Activated CD4-positive, alpha-beta memory T cell treated with anti-CD3 and anti-CD28 coated beads for 36 hours (primary cell): ENCODE results near the gene USP40. TPM values are rescaled to one million over a fixed set of nuclear protein-coding genes. Genes with fewer than 3 reads are reported as not detected.

ENCODE experiments used
- CTCF ChIA-PET: fragments of 350-600 bp; sonication (Branson Sonifier 250); formaldehyde crosslinking; loops from one replicate; lab custom pipeline; 2021; ENCODE audit warnings: antibody characterized with exemption, inconsistent platforms; lab: Charles Lee
- POLR2A ChIA-PET: fragments of 350-600 bp; sonication (Branson Sonifier 250); formaldehyde crosslinking; loops from one replicate; lab custom pipeline; 2021; ENCODE audit warnings: antibody characterized with exemption; lab: Charles Lee
- DNase-seq: peaks from one replicate; pipeline ENCODE4 v3.0.0-alpha.2; 2020
- H3K27ac Mint-ChIP-seq: one replicate; pipeline ENCODE4 v1.8.0; 2021; ENCODE audit warnings: mixed read lengths
- H3K27me3 Mint-ChIP-seq: one replicate; pipeline ENCODE4 v1.8.0; 2021; ENCODE audit warnings: mixed read lengths
- H3K36me3 Mint-ChIP-seq: one replicate; pipeline ENCODE4 v1.8.0; 2021; ENCODE audit warnings: mixed read lengths
- H3K4me1 Mint-ChIP-seq: one replicate; pipeline ENCODE4 v1.8.0; 2021; ENCODE audit warnings: low read depth, mixed read lengths
- H3K4me3 Mint-ChIP-seq: one replicate; pipeline ENCODE4 v1.8.0; 2021; ENCODE audit warnings: mild to moderate bottlenecking, mixed read lengths
- H3K9me3 Mint-ChIP-seq: one replicate; pipeline ENCODE4 v1.8.0; 2021; ENCODE audit warnings: mixed read lengths
- intact Hi-C: fragments of 100-400 bp; cut with micrococcal nuclease; formaldehyde crosslinking; loops from one replicate; pipeline ENCODE4 v1.15.1; 2023
- total RNA-seq, 2 experiments: library from RNA; stranded (reverse); gene quantifications; one replicate each; pipeline ENCODE4 v1.2.3, GENCODE V29; 2021

The USP40 gene
- total RNA-seq, 2 experiments from 2014 or later = 19.3 to 21.5 TPM

- CTCF ChIA-PET = no interaction called here
- no peaks in the 10 kb centered on the region for H3K4me1 Mint-ChIP-seq
These were observed 19.8 kb downstream of the USP40 start for GRCh38 chr2:233546774-233547173.

DNA sequence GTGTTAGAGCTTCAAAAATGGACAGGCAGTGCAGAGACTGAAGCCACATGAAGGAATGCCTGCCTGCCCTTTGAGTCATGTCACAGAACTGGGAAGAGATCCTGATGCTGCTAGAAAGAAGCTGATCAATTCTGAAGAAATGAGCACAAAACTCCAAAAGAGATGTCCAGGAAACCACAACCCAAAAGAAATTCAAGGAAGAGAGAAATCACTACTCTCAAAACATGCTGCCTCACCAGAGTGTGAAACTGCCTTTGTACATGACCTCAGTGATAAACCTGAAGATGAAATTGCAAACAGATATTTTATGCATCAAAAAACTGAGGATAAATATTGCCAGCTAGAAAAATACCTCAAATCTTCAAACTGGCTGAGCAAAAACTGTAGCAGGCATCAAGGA is 20.5 kb downstream of the USP40 start:
- peaks cover 17% of the 10 kb centered on the region for H3K36me3 Mint-ChIP-seq
- intact Hi-C loops = no loop called here
- H3K27me3 Mint-ChIP-seq = no peaks in the 10 kb centered on the region
- H3K9me3 Mint-ChIP-seq = no peaks in the 10 kb centered on the region
- no peak overlapping the region for H3K27ac Mint-ChIP-seq
- ChIA-PET CTCF (no interaction called here), POLR2A (no interaction called here)
- no peaks in the 10 kb centered on the region for H3K4me1 Mint-ChIP-seq
- no peak for DNase-seq
- no peak overlapping the region for H3K4me3 Mint-ChIP-seq

More at GRCh38 chr2:233546774-233547173, 19.8 kb downstream of the USP40 start:
- peaks cover 15% of the 10 kb centered on the region for H3K36me3 Mint-ChIP-seq
- no peak overlapping the region for H3K27ac Mint-ChIP-seq
- POLR2A ChIA-PET = no interaction called here
- DNase-seq = no peak
- no peaks in the 10 kb centered on the region for H3K9me3 Mint-ChIP-seq
- H3K4me3 Mint-ChIP-seq = no peak overlapping the region
- intact Hi-C loops = no loop called here
- H3K27me3 Mint-ChIP-seq = no peaks in the 10 kb centered on the region

DNA sequence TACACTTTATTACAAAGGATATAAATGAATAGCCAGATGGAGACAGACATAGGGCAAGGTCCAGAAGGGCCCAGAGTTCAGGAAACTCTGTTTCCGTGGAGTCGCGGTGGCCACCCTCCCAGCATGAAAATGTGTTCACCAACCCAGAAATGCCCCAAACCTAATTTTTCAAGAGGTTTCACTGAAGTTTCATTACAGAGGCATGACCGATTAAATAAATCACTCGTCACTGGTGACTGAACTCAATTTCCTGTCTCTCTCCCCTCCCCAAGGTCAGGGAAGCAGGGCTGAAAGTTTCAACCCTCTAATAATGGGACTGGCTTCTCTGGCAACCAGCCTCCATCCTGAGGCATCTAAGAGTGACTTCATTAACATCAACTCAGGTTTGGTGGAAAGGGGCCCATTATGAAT is 22.4 kb downstream of the USP40 start:
- POLR2A ChIA-PET = no interaction called here
- H3K27ac Mint-ChIP-seq = no peak overlapping the region

DNA sequence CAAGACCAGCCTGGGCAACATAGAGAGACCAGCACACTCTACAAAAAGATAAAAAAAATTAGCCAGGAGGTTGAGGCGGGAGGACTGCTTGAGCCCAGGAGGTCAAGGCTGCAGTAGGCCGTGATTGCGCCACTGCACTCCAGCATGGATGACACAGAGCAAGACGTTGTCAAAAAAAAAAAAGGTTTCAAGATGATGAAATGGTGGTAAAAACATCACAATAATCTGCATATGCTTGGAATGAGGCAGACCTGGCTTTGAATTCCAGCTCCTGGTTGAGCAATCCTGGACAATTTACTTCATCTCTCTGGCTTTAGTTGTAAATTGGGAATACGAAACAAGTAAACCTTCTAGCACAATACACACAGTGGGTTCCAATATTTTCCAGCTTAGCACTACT is 24.1 kb downstream of the USP40 start:
- H3K27me3 Mint-ChIP-seq = no peaks in the 10 kb centered on the region
- POLR2A ChIA-PET = no interaction called here
- H3K4me3 Mint-ChIP-seq = no peak overlapping the region
- intact Hi-C loops = no loop called here
- DNase-seq = no peak
- peaks cover 11% of the 10 kb centered on the region for H3K36me3 Mint-ChIP-seq
- CTCF ChIA-PET = interaction anchor here (0.7 kb wide), 1 partner anchor 204 kb away, joined by 4 read pairs; no protein-coding TSS in a partner anchor
- H3K27ac Mint-ChIP-seq = no peak overlapping the region
- H3K4me1 Mint-ChIP-seq = no peaks in the 10 kb centered on the region
- H3K9me3 Mint-ChIP-seq = no peaks in the 10 kb centered on the region

More for the DNA sequence above, 22.4 kb downstream of the USP40 start:
- H3K4me1 Mint-ChIP-seq = no peaks in the 10 kb centered on the region
- CTCF ChIA-PET = no interaction called here
- H3K36me3 Mint-ChIP-seq = peaks cover 15% of the 10 kb centered on the region
- H3K4me3 Mint-ChIP-seq = no peak overlapping the region
- no peak for DNase-seq
- no peaks in the 10 kb centered on the region for H3K9me3 Mint-ChIP-seq
- intact Hi-C loops = no loop called here
- H3K27me3 Mint-ChIP-seq = no peaks in the 10 kb centered on the region

DNA sequence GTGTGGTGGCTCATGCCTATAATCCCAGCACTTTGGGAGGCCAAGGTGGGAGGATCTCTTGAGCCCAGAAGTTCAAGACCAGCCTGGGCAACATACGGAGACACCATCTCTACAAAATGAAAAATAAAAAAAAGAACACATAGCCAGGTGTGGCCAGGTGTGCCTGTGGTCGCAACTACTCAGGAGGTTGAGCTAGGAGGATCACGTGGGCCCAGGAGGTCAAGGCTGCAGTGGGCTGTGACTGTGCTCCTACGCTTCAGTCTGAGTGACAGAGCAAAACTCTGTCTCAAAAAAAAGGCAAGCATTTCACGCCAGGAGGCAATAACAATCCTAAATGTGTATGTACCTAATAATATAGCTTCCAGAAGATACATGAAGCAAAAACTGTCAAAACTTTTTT is 27.8 kb downstream of the USP40 start:
- no peak for DNase-seq
- intact Hi-C loops = no loop called here
- Mint-ChIP-seq H3K27ac (no peak overlapping the region), H3K27me3 (no peaks in the 10 kb centered on the region), H3K36me3 (peaks cover 15% of the 10 kb centered on the region), H3K4me1 (no peaks in the 10 kb centered on the region), H3K4me3 (no peak overlapping the region), H3K9me3 (no peaks in the 10 kb centered on the region)
- POLR2A ChIA-PET = no interaction called here
- CTCF ChIA-PET = no interaction called here

- ChIA-PET POLR2A (no interaction called here), CTCF (no interaction called here)
- intact Hi-C loops = no loop called here
- DNase-seq = no peak
- Mint-ChIP-seq H3K27me3 (no peaks in the 10 kb centered on the region), H3K9me3 (no peaks in the 10 kb centered on the region), H3K4me3 (no peak overlapping the region), H3K4me1 (no peaks in the 10 kb centered on the region), H3K27ac (no peak overlapping the region), H3K36me3 (peaks cover 23% of the 10 kb centered on the region)
These were observed 31.3 kb downstream of the USP40 start for GRCh38 chr2:233535271-233535670.

- Mint-ChIP-seq H3K27me3 (no peaks in the 10 kb centered on the region), H3K4me3 (no peak overlapping the region)
These were observed 33.6 kb downstream of the USP40 start for GRCh38 chr2:233532971-233533370.

GRCh38 chr2:233531955-233532354 is 34.6 kb downstream of the USP40 start:
- ChIA-PET POLR2A (no interaction called here), CTCF (no interaction called here)
- DNase-seq = no peak
- Mint-ChIP-seq H3K4me3 (no peak overlapping the region), H3K9me3 (no peaks in the 10 kb centered on the region), H3K27me3 (no peaks in the 10 kb centered on the region), H3K4me1 (no peaks in the 10 kb centered on the region), H3K36me3 (peaks cover 20% of the 10 kb centered on the region), H3K27ac (no peak overlapping the region)
- intact Hi-C loops = no loop called here

More at GRCh38 chr2:233532971-233533370, 33.6 kb downstream of the USP40 start:
- peaks cover 22% of the 10 kb centered on the region for H3K36me3 Mint-ChIP-seq
- intact Hi-C loops = no loop called here
- H3K9me3 Mint-ChIP-seq = no peaks in the 10 kb centered on the region
- CTCF ChIA-PET = no interaction called here
- no peak for DNase-seq
- no peak overlapping the region for H3K27ac Mint-ChIP-seq
- no peaks in the 10 kb centered on the region for H3K4me1 Mint-ChIP-seq
- POLR2A ChIA-PET = no interaction called here

DNA sequence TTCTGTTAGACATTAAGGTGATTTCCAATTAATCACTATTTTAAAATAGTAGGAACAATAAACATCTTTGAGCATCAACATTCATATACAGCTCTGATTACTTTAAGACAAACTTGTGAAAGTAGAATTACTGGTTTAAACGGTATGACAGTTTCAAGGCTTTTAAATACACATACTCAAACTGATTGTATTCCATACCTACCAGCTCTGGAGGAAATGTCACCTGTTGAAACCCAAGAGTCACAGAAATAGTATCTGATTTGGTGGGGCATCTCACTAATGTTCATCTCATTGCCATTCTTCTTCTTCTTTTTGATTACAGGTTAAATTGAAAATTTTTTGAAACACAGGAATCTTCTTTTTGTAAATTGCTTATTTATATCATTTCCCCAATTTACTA is 36.2 kb downstream of the USP40 start:
- ChIA-PET CTCF (no interaction called here), POLR2A (no interaction called here)
- no peaks in the 10 kb centered on the region for H3K4me1 Mint-ChIP-seq
- H3K27ac Mint-ChIP-seq = no peak overlapping the region
- DNase-seq = no peak
- no peaks in the 10 kb centered on the region for H3K9me3 Mint-ChIP-seq
- intact Hi-C loops = no loop called here
- H3K27me3 Mint-ChIP-seq = no peaks in the 10 kb centered on the region
- H3K36me3 Mint-ChIP-seq = peaks cover 22% of the 10 kb centered on the region
- H3K4me3 Mint-ChIP-seq = no peak overlapping the region

DNA sequence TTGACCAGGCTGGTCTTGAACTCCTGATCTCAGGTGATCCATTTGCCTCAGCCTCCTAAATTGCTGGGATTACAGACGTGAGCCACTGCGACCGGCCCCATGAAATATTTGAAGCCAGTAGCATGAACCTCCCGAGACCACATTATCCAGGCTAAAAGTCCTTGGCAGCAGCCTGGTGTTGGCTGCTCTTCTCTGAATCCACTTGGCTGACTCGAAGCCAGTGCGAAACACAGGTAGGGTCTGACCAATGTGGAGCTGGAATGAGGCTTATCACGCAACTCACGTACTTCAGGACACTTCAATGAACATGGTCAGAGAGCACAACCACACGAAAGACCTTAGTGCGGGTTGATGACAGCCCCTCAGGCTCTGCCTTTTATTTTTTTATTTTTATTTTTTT is 38.4 kb downstream of the USP40 start:
- POLR2A ChIA-PET = no interaction called here
- intact Hi-C loops = no loop called here
- Mint-ChIP-seq H3K9me3 (no peaks in the 10 kb centered on the region), H3K27ac (no peak overlapping the region), H3K4me1 (no peaks in the 10 kb centered on the region), H3K4me3 (no peak overlapping the region), H3K36me3 (peaks cover 24% of the 10 kb centered on the region), H3K27me3 (no peaks in the 10 kb centered on the region)
- CTCF ChIA-PET = no interaction called here
- DNase-seq = no peak

DNA sequence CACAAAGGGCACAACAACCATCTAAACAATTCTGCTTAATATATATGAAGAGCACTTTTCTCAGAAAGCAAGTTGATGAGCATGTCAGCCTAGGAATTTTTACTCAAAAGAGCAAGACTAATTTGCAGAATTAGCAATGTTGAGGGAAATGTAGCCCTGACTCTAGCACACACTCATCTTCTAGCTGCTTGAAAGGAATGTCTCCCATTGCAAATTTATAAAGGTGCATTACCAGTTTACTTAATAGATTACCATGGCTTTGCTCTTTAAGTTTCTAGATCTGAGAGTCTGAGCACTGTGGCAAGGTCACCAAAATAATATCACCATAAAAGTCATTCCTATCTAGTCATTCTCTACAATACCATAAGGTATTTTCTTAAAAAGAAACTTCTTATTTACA is 40.8 kb downstream of the USP40 start:
- CTCF ChIA-PET = no interaction called here
- H3K27ac Mint-ChIP-seq = no peak overlapping the region
- no peaks in the 10 kb centered on the region for H3K4me1 Mint-ChIP-seq
- POLR2A ChIA-PET = no interaction called here
- no peak for DNase-seq
- intact Hi-C loops = no loop called here
- peaks cover 21% of the 10 kb centered on the region for H3K36me3 Mint-ChIP-seq
- no peaks in the 10 kb centered on the region for H3K27me3 Mint-ChIP-seq
- no peak overlapping the region for H3K4me3 Mint-ChIP-seq
- H3K9me3 Mint-ChIP-seq = no peaks in the 10 kb centered on the region

DNA sequence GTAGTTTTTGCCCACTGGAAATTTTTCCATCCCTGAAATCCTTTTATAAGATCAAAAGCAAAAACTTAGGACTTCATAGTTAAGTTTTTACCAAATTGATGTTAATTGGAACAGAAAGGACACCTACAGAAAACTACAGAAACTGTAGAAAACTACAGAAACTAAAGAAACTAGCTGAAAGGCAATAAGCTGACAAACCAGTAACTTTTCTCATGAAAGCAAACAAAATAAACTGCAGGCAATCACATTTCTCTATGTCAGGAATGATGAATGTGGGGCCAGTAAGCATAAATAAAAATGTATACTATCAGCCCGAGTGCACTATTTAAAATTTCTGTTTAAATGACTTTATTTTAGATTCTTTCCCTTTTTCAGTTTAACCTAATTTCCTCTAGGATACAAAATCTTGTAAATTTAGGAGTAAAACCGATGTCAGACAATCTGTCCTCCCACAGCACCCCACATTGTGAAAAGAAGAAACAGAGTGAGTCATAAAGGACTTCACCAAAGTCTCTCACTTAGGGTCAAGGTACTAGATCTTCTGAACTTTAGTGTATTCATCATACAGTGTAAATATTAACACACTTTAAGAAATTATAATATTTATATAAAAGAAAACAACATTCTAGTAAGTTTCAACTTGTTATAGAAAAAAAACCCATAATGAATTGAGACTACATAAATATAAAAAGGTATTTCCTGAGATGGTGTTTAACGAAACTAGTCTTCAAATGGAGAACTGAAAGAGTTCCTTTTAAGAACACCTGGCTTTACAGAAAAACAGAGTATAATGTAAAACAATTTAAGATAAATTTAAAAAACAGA is 46.6 kb downstream of the USP40 start:
- ChIA-PET POLR2A (no interaction called here), CTCF (no interaction called here)
- Mint-ChIP-seq H3K27ac (no peak overlapping the region), H3K9me3 (no peaks in the 10 kb centered on the region), H3K4me3 (no peak overlapping the region), H3K36me3 (peaks cover 19% of the 10 kb centered on the region), H3K27me3 (no peaks in the 10 kb centered on the region), H3K4me1 (peaks cover 4% of the 10 kb centered on the region)
- intact Hi-C loops = no loop called here
- DNase-seq = no peak
